SH-SY5Y (cell line): ENCODE data around the gene ATG7.

Source experiments
- GATA2 ChIP-seq: IDR thresholded peaks from 2 replicates; pipeline ENCODE4 v1.6.1; 2011; ENCODE audit warnings: mild to moderate bottlenecking, low read depth, low read length
- GATA3 ChIP-seq: IDR thresholded peaks from 2 replicates; pipeline ENCODE4 v1.6.1; 2011; ENCODE audit warnings: low read depth, mild to moderate bottlenecking, low read length, moderate library complexity

GRCh38 chr3:11522953-11523571 lies 250.9 kb downstream of the ATG7 start:
- TF ChIP-seq GATA2: no peak
- no peak for TF ChIP-seq GATA3
